A549 (cell line): Measurements from ENCODE around the gene SNTG2. TPM values are rescaled to one million over a fixed set of nuclear protein-coding genes. Genes with fewer than 3 reads are reported as not detected.

ENCODE experiments used
- ATAC-seq, 2 experiments: fragments of 200-7000 bp in 1 of 2; fragments of >200 bp in 1 of 2; cut with Nextera tagmentation in 1 of 2; cut with Tn5 transposase in 1 of 2; 3 replicates each; pipeline versions ENCODE4 v1.8.0 to v1.9.1; 2018 to 2020; ENCODE audit warnings: mild to moderate bottlenecking in 1 of 2, moderate library complexity in 1 of 2
- CTCF ChIA-PET: fragments of 300-600 bp; sonication (Branson Sonifier 250); formaldehyde crosslinking; extraction: SDS; loops from one replicate; lab custom pipeline; 2021; ENCODE audit warnings: antibody characterized with exemption, inconsistent platforms; lab: Yijun Ruan, JAX
- POLR2A ChIA-PET: fragments of 350-600 bp; formaldehyde crosslinking; extraction: SDS; loops from one replicate; lab custom pipeline; 2021; ENCODE audit warnings: antibody characterized with exemption, inconsistent platforms; lab: Yijun Ruan, JAX
- DNase-seq, 2 experiments: peaks; one replicate each; pipeline versions ENCODE4 v3.0.0 to v3.0.0-alpha.2; 2011 to 2016; ENCODE audit warnings: low read depth in 1 of 2, low spot score in 1 of 2
- FAIRE-seq: peaks from 2 replicates; lab custom pipeline; 2011; peaks lifted over from hg19 to GRCh38; lab: Jason Lieb, UNC
- H3K27ac ChIP-seq, 2 experiments: fragments of >200 bp; sonication (Bioruptor Twin); formaldehyde crosslinking; 3 replicates each; pipeline ENCODE4 v1.5.1; 2016 to 2017
- H3K4me1 ChIP-seq: fragments of >200 bp; sonication (Bioruptor Twin); formaldehyde crosslinking; 3 replicates; pipeline ENCODE4 v1.6.1; 2016
- H3K4me2 ChIP-seq: fragments of >200 bp; sonication (Bioruptor Twin); formaldehyde crosslinking; 3 replicates; pipeline ENCODE4 v1.6.1; 2016
- H3K4me3 ChIP-seq: fragments of >200 bp; sonication (Bioruptor Twin); formaldehyde crosslinking; 3 replicates; pipeline ENCODE4 v1.5.1; 2016
- H3K9me3 ChIP-seq: fragments of >200 bp; sonication (Bioruptor Twin); formaldehyde crosslinking; 3 replicates; pipeline ENCODE4 v1.6.1; 2016
- BCL3 ChIP-seq: fragments of >200 bp; sonication (Bioruptor Twin); formaldehyde crosslinking; IDR thresholded peaks from 3 replicates; pipeline ENCODE4 v1.6.1; 2016
- BHLHE40 ChIP-seq: IDR thresholded peaks from 2 replicates; pipeline ENCODE4 v1.6.1; 2012; ENCODE audit warnings: low read depth, low read length, inconsistent platforms
- CBX2 ChIP-seq: fragments of 200-600 bp; sonication (generic); IDR thresholded peaks from 2 replicates; pipeline ENCODE4 v1.6.1; 2016; ENCODE audit warnings: low read depth, mild to moderate bottlenecking, borderline replicate concordance
- CBX8 ChIP-seq: fragments of 200-600 bp; sonication (generic); IDR thresholded peaks from 2 replicates; pipeline ENCODE4 v1.6.1; 2016
- CHD4 ChIP-seq: fragments of 200-600 bp; sonication (generic); IDR thresholded peaks from 2 replicates; pipeline ENCODE4 v1.6.1; 2016; ENCODE audit warnings: antibody characterized with exemption, mild to moderate bottlenecking, borderline replicate concordance
- EHF ChIP-seq: fragments of 250-450 bp; sonication (Bioruptor Pico); IDR thresholded peaks from 2 replicates; pipeline ENCODE4 v1.5.0; 2020; ENCODE audit warnings: mild to moderate bottlenecking
- EHMT2 ChIP-seq: fragments of 200-600 bp; sonication (generic); IDR thresholded peaks from 2 replicates; pipeline ENCODE4 v1.6.1; 2016; ENCODE audit warnings: antibody characterized with exemption, low read depth, mild to moderate bottlenecking, moderate library complexity
- ESRRA ChIP-seq: fragments of 150-350 bp; IDR thresholded peaks from 2 replicates; pipeline ENCODE4 v1.6.1; 2014; ENCODE audit warnings: mild to moderate bottlenecking, low read length, borderline replicate concordance
- FOSB ChIP-seq: fragments of 250-450 bp; sonication (Bioruptor Pico); IDR thresholded peaks from 2 replicates; pipeline ENCODE4 v1.5.0; 2020; ENCODE audit warnings: mild to moderate bottlenecking, moderate library complexity
- FOSL2 ChIP-seq, 2 experiments: fragments of 450-650 bp in 1 of 2; fragments of >200 bp in 1 of 2; sonication (Bioruptor Twin) in 1 of 2; formaldehyde crosslinking; IDR thresholded peaks; 2 replicates each; pipeline versions ENCODE4 v1.5.0 to v1.6.1; 2016 to 2020; ENCODE audit warnings: mild to moderate bottlenecking in 1 of 2, moderate library complexity in 1 of 2
- FOXS1 ChIP-seq: fragments of 250-450 bp; sonication (Bioruptor Pico); IDR thresholded peaks from 2 replicates; pipeline ENCODE4 v1.5.0; 2020; ENCODE audit warnings: mild to moderate bottlenecking, moderate library complexity
- HES2 ChIP-seq: fragments of >200 bp; sonication (Bioruptor Twin); formaldehyde crosslinking; IDR thresholded peaks from 2 replicates; pipeline ENCODE4 v1.6.1; 2016
- HOXA7 ChIP-seq: fragments of 250-450 bp; sonication (Bioruptor Pico); IDR thresholded peaks from 2 replicates; pipeline ENCODE4 v1.5.0; 2020; ENCODE audit warnings: mild to moderate bottlenecking, moderate library complexity
- KDM1A ChIP-seq: fragments of 200-600 bp; sonication (generic); IDR thresholded peaks from 2 replicates; pipeline ENCODE4 v1.6.1; 2016; ENCODE audit warnings: low read depth, mild to moderate bottlenecking
- NFE2L2 ChIP-seq: fragments of 150-350 bp; conservative IDR thresholded peaks from 2 replicates; pipeline ENCODE4 v1.6.1; 2014; ENCODE audit warnings: low read length
- NPAS2 ChIP-seq: fragments of 250-450 bp; sonication (Bioruptor Pico); IDR thresholded peaks from 2 replicates; pipeline ENCODE4 v1.8.0; 2022; ENCODE audit warnings: mild to moderate bottlenecking, moderate library complexity, borderline replicate concordance
- NR3C1 ChIP-seq: fragments of >200 bp; sonication (Bioruptor Twin); formaldehyde crosslinking; IDR thresholded peaks from 3 replicates; pipeline ENCODE4 v1.6.1; 2017
- PBX3 ChIP-seq: IDR thresholded peaks from 2 replicates; pipeline ENCODE4 v1.6.1; 2012
- PHF8 ChIP-seq: fragments of 200-600 bp; sonication (generic); IDR thresholded peaks from 2 replicates; pipeline ENCODE4 v1.6.1; 2016; ENCODE audit warnings: low read depth, mild to moderate bottlenecking, antibody characterized with exemption, moderate library complexity, borderline replicate concordance
- RAD21 ChIP-seq, 2 experiments: fragments of >200 bp in 1 of 2; sonication (Bioruptor Twin) in 1 of 2; formaldehyde crosslinking in 1 of 2; IDR thresholded peaks in 1 of 2; conservative IDR thresholded peaks in 1 of 2; 2 replicates in 1 of 2; 3 replicates in 1 of 2; pipeline ENCODE4 v1.6.1; 2012 to 2018; ENCODE audit warnings: inconsistent platforms in 1 of 2
- RCOR1 ChIP-seq: fragments of 150-350 bp; IDR thresholded peaks from 2 replicates; pipeline ENCODE4 v1.6.1; 2014; ENCODE audit warnings: antibody characterized with exemption, low read length, low read depth
- SMC3 ChIP-seq: fragments of >200 bp; sonication (Bioruptor Twin); formaldehyde crosslinking; IDR thresholded peaks from 3 replicates; pipeline ENCODE4 v1.6.1; 2018; ENCODE audit warnings: inconsistent platforms
- TFCP2L1 ChIP-seq: fragments of 250-450 bp; sonication (Bioruptor Pico); IDR thresholded peaks from 2 replicates; pipeline ENCODE4 v1.5.0; 2021; ENCODE audit warnings: mild to moderate bottlenecking
- TP53 ChIP-seq: fragments of 250-450 bp; sonication (Bioruptor Pico); IDR thresholded peaks from 2 replicates; pipeline ENCODE4 v1.5.0; 2021; ENCODE audit warnings: mild to moderate bottlenecking, moderate library complexity
- ZC3H11A ChIP-seq: fragments of 450-650 bp; IDR thresholded peaks from 2 replicates; pipeline ENCODE4 v1.6.1; 2014; ENCODE audit warnings: antibody characterized with exemption, mild to moderate bottlenecking
- ZNF302 ChIP-seq: fragments of 250-450 bp; sonication (Bioruptor Pico); IDR thresholded peaks from 2 replicates; pipeline ENCODE4 v1.9.0; 2021; ENCODE audit warnings: inconsistent platforms, mild to moderate bottlenecking, moderate library complexity
- ZSCAN20 ChIP-seq: fragments of 250-450 bp; sonication (Bioruptor Pico); IDR thresholded peaks from 2 replicates; pipeline ENCODE4 v1.8.0; 2022; ENCODE audit warnings: mild to moderate bottlenecking, moderate library complexity
- WGBS: methylation state at CpG from one replicate; pipeline ENCODE4 v1.1.6; 2017; ENCODE audit errors: missing lambda C conversion rate; 5-methylcytosine and 5-hydroxymethylcytosine counted together
- polyA plus RNA-seq, 4 experiments: library from polyadenylated mRNA; depleted of rRNA in 3 of 4; stranded (reverse); fragments of >200 nt; fragmentation: RNase III in 1 of 4; extraction: RNeasy Plus Mini Kit Qiagen cat#74134 plus additional on column Dnase treatment in 1 of 4; gene quantifications; 2 replicates in 3 of 4; 3 replicates in 1 of 4; pipeline ENCODE4 v1.2.3, GENCODE V29; 2011 to 2017
- TF ChIP-seq, protein P1 (sequence below): IDR thresholded peaks from 2 replicates; pipeline ENCODE4 v1.6.1; 2012
- TF ChIP-seq, protein P2 (sequence below): fragments of 450-650 bp; IDR thresholded peaks from 2 replicates; pipeline ENCODE4 v1.6.1; 2014; ENCODE audit warnings: antibody characterized with exemption

The SNTG2 gene
- polyA plus RNA-seq, 2 of the 4 experiments (the other 2 are of a cell fraction): not detected

DNA sequence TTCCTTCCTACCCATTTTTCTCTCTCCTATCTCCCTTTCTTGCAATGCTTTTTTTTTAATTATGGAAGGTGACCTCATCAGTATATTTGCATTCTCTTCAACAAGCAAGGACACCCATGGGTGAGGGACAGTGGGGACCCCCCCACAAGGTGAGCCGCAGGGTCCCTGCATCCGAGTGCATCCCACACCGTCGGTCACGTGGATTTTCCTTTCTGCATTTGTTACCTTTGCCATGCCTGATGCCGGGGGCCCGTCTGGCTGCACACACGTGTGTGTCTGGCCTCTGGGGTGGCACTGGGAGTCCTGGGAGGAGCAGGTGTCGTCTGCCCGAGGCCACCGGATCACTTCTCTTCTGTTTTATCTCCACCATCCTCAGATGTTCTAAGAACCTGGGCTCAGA is 30.1 kb upstream of the SNTG2 start:
- ATAC-seq: no peak
- Histone ChIP-seq H3K4me1 (no peaks in the 10 kb centered on the region), H3K4me2 (no peak overlapping the region), H3K9me3 (no peaks in the 10 kb centered on the region; the same call in 2 of the 3 replicates), H3K4me3 (no peak overlapping the region), H3K27ac (no peak overlapping the region)
- CTCF ChIA-PET: no interaction called here
- POLR2A ChIA-PET: no interaction called here
- no peak for DNase-seq
- no peak for FAIRE-seq
- WGBS: 28% methylated on average over 11 of the region's 11 CpGs
- TF ChIP-seq RCOR1 (no peak), PHF8 (no peak), FOXS1 (no peak), CBX8 (no peak), KDM1A (no peak), NPAS2 (CRISPR knock-in tag) (no peak), NR3C1 (no peak), CHD4 (no peak), TFCP2L1 (CRISPR knock-in tag) (no peak), NFE2L2 (no peak), HOXA7 (CRISPR knock-in tag) (no peak), HES2 (no peak), FOSL2 (IDR thresholded peaks at IDR 0.05) (no peak), FOSL2 (CRISPR knock-in tag; IDR thresholded peaks at IDR 0.05) (no peak)
- TF ChIP-seq, protein P1, sequence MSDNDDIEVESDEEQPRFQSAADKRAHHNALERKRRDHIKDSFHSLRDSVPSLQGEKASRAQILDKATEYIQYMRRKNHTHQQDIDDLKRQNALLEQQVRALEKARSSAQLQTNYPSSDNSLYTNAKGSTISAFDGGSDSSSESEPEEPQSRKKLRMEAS: no peak

DNA sequence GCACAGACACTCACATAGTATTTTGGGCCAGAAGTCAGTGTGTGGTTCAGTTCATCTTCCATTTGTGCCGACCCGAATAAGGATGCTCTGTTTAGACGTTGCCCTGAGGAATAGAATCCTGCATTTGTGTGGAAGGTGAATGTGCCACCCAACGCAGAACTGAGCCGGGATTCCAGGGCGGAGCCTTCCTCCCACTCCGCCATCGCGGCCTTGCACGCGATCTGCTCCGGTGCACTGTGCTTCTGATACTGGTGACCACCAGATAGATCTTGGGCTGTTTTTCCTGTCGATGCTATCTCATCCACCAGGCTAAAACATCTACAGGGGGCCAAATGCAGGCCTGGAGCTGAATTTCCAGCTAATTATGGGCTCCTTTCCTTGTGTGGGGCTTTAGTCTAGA is 29.6 kb upstream of the SNTG2 start:
- H3K9me3 ChIP-seq: no peaks in the 10 kb centered on the region; the same call in 2 of the 3 replicates
- H3K27ac ChIP-seq: no peak overlapping the region
- no peak overlapping the region for H3K4me2 ChIP-seq
- DNase-seq (no peak), FAIRE-seq (no peak), ATAC-seq (no peak)
- ChIA-PET POLR2A (no interaction called here), CTCF (no interaction called here)
- no peak overlapping the region for H3K4me3 ChIP-seq
- TF ChIP-seq FOSB (CRISPR knock-in tag) (no peak), BHLHE40 (no peak), HOXA7 (CRISPR knock-in tag) (no peak), EHMT2 (no peak), SMC3 (no peak), CBX8 (no peak), KDM1A (no peak), CBX2 (no peak), RAD21 (conservative IDR thresholded peaks at IDR 0.05 in 1 of 2, IDR thresholded peaks at IDR 0.05 in 1 of 2) (no peak), ESRRA (no peak), ZSCAN20 (CRISPR knock-in tag) (no peak), BCL3 (no peak)
- TF ChIP-seq, protein P2, sequence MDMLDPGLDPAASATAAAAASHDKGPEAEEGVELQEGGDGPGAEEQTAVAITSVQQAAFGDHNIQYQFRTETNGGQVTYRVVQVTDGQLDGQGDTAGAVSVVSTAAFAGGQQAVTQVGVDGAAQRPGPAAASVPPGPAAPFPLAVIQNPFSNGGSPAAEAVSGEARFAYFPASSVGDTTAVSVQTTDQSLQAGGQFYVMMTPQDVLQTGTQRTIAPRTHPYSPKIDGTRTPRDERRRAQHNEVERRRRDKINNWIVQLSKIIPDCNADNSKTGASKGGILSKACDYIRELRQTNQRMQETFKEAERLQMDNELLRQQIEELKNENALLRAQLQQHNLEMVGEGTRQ: no peak
- WGBS: 44% methylated on average over 13 of the region's 13 CpGs
- H3K4me1 ChIP-seq: no peaks in the 10 kb centered on the region

DNA sequence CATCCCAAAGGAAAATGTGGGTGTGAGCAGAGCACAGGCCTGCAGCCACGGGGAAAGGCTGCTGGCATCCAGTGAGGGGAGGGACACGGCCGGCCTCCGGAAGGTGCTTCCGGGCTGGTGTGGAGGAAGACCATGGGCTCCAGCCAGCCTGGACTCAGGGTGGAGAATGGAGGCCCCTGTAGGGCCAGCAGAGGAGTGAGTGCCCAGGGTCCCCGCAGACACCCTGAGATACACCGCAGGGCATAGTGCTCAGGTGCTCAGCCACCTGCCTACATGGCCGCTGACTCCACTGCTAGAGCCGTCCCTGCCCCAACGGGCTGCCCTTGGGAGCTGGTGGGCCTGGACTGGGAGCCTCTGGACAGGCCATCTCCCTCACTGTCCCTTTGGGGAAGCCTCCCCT is 28.5 kb upstream of the SNTG2 start:
- H3K27ac ChIP-seq: no peak overlapping the region
- peak in 1 of 2 experiments; percentile 34; a peak in 1 of 6 replicates for ATAC-seq
- POLR2A ChIA-PET: no interaction called here
- no peaks in the 10 kb centered on the region for H3K4me1 ChIP-seq
- no peaks in the 10 kb centered on the region; the same call in 2 of the 3 replicates for H3K9me3 ChIP-seq
- CTCF ChIA-PET: no interaction called here
- no peak overlapping the region for H3K4me3 ChIP-seq
- no peak for FAIRE-seq
- H3K4me2 ChIP-seq: no peak overlapping the region
- 30% methylated on average over 8 of the region's 10 CpGs for WGBS
- no peak for DNase-seq
- TF ChIP-seq TP53 (CRISPR knock-in tag) (no peak), ZNF302 (CRISPR knock-in tag) (no peak), NPAS2 (CRISPR knock-in tag) (no peak), PBX3 (no peak), PHF8 (no peak), ZC3H11A (no peak), EHF (no peak), FOXS1 (no peak), RAD21 (conservative IDR thresholded peaks at IDR 0.05 in 1 of 2, IDR thresholded peaks at IDR 0.05 in 1 of 2) (no peak)
